Measurements from ENCODE around the gene AP3S2.
"Not testable (repeated sequence)": the region's sequence is repeated elsewhere in the genome, so short reads cannot be mapped to it uniquely, and the experiment has no call there.

AP3S2 gene

DNA sequence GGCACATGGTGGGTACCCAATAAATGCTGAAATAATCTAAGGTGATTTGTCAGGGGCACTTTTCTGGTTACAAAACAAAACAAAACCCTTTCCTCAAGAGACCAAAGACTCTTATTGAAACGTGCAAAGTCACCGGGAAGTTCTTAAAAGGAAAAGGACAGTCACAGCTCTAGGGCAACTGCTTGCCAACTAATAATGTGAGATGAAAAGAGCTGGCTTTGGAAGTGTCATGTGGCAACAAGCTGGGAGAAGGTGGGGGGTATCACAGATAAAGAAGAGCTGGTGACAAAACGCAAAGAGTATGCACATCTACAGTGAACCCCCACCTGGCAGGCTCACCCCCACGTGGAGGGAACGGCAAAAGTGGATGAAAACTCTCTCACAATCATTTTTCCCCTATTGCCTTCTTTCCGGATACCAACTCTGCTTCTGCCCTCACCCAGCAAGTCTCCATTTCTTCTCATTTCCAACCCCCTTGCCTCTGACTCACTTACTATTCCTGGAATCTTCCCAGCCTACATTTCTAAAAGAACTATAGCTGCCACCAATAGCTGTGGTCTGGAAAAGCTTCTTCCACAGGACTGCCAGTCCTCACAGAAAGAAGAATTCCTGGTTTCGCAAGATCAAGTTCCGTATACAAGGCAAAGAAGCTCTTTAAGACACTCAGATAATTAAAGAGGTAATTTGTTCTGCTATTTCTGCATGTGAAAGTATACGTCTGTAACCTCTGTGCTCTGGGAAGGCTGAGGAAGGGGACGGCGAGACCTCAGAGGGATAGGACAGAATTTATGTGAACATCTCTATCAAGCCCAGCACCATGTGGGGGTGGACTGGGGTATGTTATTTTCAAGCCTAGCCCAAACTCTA, 57.3 kb downstream of the AP3S2 start:
- DNase-seq = peak in 5 of 51 donors; percentile 6 to 54 (median 24)

DNA sequence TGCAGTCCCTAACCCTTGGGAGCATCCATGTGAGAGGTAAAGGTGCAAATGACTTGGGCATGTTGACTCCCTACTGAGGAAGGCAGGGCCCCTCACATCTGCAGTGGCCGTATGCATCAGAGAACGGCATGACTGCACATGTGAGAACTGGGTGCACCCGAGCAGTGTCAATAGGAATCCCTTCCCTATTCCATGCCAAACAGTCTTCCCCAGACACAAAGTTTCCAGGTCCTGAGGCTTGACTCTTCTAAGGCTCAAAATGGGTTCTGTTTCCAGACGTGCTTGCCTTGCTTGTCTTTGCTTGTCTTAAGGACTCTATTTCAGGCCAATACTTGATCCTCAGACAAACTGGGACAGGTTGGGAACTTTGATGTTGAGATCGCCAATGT, 58.6 kb downstream of the AP3S2 start:
- DNase-seq = no peak

DNA sequence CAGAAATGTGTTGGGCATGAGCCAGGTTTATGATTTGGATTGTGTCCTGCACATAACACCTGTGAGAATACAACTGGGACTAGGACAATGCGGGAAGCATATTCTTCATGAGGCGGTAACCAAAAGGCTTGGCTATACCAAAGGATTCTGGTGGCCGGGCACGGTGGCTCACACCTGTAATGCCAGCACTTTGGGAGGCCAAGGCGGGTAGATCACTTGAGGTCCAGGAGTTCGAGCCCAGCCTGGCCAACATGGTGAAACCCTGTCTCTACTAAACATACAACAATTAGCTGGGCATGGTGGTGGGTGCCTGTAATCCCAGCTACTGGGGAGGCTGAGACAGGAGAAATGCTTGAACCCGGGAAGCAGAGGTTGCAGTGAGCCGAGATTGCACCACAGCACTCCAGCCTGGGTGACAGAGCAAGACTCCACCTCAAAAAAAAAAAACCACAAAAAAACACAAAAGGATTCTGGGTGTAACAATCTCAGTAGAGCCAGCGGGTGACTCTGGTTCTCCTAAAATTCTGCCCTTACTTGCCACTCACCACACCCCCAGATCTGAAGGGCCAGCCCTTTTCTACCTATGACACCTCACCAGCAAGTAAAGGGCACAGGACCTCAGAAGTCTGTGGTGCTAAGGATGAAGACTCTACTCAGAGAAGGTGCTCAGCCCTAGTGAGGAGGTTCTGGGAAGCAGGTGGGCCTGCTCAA, 59.2 kb downstream of the AP3S2 start:
- not testable (repeated sequence) for DNase-seq

DNA sequence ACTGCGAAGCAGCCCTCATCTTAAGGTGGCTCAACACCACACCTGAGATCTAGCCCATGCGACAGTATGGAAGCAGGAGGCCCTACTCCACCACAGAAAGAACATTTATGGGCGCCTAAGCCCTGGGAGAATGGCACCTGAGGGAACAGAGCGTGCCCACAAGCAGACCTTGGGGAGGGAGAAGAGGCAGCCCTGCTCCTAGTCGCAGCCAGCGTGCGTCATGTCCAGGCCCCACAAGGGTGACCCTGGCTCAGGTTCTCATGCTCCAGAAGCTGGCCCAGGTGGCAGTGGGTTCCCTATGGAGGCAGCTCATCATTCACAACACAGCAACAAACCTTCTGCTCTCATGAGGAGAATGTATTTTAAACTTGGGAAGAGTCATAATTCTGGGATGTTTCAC, 59.8 kb downstream of the AP3S2 start:
- DNase-seq = no peak

DNA sequence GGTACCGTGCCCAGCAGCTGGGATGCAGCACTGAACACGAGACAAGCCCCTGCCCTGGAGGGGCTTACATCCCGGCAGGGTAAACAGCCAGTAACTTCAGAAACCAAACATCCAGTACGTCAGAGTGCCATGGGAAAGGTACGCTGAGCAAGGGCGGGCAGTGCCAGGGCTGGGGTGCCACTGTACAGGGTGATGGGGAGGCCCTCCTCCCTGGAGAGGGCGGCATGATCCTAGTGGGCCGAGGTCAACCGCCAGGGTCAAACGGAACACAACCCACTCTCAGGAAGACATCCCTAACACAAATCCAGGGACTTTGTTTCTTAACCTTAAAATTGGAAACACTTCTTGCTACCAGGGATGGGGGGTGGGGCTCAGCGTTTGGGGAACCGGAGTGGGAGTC, 63.2 kb downstream of the AP3S2 start:
- DNase-seq = no peak

DNA sequence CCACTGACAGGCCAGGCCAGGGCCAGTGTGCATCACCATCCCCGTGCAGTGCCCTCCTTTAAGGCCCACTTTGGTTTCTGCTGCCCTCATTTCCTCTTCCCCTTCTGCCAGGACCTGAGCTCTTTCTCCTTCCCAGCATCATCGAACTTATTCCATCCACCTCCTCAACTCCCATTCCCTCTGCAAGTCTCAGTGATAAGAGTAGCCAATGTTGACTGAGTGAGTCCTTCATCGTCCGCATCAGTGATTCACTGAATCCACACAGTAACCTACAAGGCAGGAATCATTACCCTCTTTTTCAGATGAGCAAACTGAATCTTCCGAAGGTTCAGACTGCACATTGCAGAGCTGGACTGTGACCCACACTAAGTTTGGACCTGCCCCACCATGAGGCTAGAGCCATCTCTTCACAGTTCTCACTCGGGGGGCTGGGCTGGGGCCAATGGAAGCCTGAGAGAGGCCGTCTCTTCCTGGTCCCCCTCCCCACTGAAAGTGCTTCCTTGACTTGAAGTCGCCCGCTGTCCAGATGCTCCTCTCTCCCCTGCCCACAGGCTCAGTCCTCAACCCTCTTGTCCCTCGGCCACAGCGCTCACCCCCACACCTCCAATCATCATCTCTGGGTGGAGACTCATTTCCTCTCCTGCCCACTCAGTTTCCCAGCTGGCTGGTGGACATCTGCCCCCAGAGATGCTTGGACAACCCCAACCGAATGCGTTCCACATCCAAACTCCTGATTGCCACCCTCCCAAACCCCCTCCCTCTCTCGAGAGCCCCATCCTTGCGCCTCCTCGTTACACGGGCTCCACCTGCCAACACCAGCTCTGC, 64.0 kb downstream of the AP3S2 start:
- no peak for DNase-seq

DNA sequence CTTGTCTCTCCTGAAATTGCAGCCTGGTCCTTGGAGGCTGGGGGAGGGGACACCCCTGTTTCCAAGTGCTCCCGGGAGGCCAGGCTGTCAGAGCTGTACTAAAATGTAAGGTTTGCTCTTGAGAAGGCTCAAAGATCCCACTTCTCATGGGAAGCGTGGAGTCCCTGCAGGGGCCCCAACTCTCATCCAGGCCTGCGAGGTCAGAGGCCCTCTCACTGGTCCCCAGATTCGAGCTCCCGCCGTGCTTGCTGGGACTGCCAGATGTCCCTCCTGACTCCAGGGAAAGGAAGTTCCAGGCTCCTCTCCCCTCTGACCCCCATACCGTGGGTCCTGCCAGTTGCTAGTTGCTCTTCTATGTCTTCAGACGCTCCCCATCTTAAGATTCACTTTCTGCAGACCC, 64.6 kb downstream of the AP3S2 start:
- DNase-seq = no peak

DNA sequence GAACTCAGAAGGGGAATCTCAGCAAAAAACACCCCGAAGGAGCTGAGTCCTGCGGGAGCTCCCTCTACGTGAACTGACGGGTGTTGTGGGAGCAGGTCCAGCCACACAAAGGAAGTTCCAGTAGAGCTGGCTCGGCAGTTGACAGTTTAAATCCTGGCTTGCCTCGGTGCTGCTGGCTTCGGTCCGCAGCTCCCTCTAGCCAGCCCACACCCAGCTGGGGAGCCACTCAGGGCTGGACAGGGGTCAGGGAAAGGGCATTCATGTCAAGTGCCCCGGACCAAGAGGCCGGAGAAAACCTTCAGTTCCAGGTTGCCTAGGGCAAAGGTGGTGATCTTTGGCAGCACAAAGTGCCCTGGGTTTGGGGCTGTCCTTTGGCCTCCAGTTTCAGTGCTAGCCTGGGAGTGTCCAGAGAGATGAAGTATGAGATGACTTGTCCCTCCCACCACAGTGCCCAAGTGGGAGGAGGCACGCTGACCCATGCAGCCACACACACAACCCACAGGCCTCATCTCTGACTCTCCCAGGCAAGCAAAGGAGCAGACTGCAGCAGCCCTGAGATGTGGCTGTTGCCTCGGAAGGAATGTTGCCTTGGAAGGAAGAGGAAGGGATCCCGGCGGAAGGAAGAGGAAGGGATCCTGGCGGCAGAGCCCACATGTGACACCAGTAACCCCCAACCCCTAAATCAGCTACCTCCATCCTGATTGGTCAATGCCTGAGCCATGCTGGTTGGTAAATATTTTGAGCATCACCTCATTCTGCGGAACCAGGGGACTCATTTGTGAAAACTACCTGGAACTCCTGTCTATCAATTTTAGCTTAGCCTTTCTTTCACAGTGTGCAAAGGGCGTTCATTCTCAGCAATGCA, 65.3 kb downstream of the AP3S2 start:
- peak in 6 of 51 donors; percentile 7 to 20 (median 16) for DNase-seq

DNA sequence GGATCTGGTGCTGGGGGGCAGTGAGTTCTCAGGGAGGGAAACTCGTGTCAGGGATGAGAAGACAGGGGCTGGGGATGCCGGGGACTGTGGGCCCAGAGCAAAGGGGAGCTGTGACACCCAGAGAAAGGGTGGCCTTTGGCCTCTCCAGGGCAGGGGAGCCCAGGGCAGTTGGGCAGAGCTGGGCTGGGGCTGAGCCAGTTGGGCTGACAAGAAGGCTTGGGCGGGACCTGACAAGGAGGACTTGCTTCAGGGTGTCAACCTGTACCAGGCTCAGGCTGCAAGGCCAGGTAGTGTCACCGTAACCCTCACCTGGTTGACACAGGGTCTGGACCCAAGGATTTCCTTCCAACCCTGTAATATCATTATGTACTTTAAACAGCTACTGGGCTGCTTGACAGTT, 66.0 kb downstream of the AP3S2 start:
- DNase-seq = no peak

DNA sequence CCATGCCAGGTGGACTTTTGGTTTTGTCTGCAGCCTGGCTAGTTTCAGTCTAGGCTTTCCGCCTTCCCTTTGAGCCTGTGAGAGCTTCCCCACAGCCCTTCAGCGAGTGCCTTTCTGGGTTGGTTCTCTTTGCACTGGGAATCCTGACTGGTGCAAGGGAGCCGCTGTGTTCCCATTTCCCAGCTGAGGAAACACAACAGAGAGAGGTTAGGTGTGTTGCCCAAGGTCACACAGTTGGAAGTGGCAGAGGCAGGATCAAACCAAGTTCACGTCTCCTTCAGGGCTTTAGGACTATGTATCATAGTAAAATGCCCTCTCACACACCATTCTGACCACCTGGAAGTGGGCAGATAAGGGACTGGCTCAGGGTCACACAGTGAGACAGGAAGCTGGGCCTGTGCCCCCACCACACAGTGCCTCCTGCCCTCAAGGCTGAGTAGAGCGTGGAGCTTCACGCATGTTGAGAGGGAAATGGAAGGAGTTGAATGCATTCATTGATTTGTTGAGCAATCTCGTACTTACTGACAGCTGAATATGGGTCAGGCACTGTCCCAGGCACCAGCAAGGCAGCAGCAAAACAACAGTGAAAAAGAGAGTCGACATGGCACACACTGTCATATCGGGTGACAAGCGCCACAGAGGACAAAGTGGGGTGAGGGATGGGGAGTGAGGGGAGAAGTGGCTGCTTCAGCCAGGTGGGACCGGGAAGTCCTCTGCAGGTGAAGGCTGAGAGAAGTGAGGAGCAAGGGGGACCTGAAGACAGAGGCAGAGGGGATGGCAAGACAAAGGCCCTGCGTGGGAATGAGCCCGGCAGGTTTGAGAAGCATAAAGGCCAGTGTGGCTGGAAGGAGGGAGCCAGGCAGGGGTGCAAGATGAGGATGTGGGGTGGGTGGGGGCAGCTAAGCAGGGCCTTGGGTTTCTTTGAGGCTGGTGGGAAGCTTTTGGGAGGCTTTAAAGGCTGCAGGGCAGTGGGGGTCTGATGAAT, 66.8 kb downstream of the AP3S2 start:
- no peak for DNase-seq

DNA sequence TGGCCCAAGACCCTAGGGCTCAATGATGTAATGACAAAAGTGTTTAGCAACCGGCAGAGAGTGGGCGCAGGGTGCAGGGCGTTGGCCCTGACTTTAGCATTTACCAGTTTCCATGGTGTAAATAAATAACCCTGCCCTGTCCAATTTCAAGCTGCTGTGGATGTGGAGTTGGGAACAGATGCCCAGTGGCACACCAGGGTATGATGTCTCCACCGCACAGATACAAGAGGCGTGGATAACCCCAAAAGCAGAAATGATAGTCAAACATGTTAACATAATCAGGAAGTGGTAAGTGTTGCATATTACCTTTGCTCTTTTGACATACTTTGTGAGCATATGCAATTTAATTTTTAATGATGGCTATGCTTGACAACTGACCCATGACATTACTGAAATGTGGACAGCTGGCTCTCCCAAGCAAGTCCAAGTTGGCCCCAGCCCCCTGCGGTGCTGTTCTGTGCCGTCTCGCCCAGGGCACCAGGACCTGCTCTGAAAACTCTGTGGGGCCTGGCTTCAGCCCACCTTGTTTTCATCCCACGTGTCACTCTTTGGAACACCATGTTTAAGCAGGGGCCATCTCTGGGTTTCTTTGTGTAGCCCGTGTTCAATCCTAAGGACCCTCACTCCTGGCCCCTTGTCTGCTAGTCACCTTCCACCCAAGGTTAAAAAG, 68.4 kb downstream of the AP3S2 start:
- no peak for DNase-seq

DNA sequence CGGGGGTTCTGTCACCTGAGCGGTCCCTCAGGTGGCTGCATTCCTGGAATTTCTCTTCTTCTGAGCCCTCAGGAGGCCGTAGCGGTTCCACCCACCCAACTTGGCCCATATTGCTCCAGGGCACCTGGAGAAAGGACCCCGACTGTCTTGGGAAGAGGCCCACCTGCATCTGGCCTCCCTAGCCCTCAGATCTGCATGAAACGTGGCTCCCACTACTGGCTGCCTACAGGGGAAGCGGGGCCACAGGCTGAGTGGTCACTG, 69.3 kb downstream of the AP3S2 start:
- DNase-seq = no peak

DNA sequence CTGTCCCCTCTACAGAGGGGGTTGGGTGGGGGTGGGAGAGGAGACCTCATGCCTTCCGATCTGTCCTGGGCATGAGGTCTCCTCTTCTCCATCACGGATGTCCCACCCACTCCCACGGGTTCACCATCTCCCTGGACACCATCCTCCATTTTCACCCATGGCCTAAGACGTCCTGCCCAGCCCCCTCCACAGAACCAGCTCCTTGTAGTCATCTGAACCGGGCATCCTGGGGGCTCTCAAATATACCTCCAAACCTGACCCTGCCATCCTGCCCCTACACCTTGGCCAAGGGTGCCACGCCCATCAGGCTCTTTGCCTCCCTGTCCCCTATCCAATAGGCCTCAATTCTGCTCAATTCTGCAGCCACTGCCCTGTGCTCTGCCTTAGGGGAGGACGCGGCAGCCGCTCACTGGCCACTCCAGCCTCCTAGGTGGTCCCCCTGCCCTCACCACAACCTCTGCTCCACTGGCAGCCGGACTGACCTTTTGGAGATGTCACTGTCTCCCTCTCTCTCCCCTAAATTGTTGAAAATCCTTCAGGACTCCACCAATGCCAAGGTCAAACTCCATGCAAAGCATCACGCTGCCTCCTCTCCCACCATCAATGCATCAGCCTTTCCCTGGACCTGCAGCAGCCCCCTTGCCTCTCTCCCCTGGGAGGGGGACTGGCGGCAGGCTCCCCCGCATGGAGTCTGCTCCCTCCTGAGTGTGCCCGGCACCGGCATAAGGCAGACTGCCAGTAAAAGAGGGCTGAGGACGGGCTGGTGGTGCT, 69.8 kb downstream of the AP3S2 start:
- no peak for DNase-seq

DNA sequence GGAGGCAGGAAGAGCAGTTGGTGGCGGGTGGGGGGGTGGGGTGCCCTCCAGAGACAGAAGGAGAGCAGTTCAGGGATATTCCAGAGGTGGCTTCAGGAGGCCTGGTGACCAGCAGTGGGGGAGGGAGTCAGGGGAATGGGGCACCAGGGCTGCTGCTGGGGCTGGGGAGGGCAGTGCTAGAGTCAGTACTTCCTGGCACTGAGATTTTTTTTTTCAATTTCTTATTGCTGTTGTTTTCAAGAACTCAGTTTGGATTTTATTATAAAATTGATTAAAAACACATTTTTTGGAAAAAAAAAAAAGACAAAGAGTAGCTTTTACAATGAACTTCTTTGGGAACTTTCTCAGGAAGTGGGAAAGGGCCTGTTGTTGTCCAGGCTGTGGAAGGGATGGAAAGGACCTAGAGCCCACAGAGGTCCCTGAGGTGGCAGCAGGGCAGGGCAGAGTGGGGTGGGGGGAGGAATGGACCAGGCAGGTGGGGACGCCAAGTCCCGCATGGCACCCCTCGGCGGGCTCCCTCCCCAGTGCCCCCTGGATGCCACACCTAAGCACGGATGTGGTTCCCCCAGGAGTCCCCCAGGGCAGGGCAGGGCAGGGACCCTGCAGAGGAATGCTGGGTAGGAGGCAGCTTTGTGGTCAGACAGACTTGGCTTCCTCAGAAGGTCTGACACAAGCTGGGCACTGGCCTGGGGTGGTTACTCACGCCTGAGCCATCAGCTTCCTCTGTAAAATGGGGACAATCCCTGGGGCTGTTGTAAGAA, 70.7 kb downstream of the AP3S2 start:
- DNase-seq = no peak

DNA sequence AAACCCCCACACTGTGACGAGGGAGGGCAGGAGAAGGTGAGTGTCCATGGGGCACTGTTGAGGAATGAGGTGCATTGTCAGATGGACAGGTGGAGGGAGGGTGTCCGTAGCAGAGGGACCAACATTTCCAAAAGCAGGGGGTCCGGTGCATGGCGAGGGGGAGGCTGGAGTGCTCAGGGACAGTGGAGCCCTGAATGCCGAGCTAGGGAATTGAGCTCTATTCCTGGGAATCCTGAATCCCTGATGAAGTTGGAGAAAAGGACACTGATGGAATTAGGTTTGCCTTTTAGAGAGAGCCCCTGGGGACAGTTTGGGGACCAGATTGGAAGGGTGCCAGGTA, 71.2 kb downstream of the AP3S2 start:
- DNase-seq = no peak

DNA sequence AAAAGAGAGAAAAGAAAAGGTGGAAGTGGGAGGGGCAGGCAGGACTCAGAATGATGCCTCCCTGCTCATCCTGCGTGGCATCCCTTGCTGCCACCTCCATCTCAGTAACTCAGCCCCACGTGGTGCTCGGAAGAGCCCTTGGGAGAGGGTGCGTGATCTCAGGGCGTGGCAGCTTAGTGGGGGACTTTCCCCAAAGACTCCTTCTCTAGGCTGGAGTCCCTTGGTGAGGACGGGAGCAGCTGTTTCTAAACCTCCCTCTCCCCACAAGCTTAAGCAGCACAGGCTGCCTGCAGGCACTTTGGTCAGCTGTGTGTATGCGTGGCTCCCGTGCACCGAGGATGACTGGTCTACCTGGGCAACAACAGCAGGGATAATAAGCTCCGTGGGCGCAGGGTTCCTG, 71.8 kb downstream of the AP3S2 start:
- no peak for DNase-seq

DNA sequence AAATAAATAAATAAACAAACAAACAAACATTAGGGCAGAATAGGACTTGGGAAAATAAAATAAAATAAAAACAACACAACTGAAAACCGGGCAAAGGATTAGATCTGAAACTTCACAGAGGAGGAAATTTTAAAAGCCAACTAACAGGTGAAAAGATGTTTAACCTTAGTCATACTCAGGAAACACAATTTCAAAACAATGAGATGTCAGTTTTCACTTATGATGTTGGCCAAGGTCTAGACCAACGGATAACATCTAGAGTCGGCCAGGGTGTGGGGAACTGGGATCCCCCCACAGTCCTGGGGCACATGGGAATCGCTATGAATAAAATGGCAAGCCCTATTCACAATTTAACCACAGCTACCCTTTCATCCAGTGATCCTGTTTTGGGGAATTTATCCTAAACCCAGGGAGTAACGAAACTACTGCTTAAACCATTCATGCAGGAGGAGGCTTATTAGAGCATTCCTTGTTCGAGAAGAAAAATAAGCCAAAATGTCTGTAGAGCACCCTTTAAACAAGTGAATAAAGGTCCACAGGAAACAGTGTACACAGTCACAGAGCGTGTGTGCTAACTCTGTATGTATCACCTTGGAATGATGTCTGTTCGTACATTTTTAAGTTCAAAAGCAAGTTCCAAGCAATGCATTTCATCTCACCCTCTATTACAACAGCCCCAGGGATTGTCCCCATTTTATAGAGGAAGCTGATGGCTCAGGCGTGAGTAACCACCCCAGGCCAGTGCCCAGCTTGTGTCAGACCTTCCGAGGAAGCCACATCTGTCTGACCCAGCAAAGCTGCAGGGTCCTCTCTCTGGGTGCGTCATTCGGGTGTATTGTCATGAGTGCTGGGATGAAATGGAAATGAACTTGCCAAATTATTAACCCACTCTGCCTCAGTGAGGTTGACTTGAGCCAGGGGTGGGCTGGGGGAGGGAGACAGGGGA, 72.9 kb downstream of the AP3S2 start:
- no peak for DNase-seq

Data from hypothalamus (tissue), 51 donors.